GM23248 (cell line): Measurements from ENCODE around the gene PCBP3. TPM values are rescaled to one million over a fixed set of nuclear protein-coding genes. Genes with fewer than 3 reads are reported as not detected.

Experiments
- DNase-seq: peaks from one replicate; pipeline ENCODE4 v3.0.0-alpha.2; 2015
- H2AFZ ChIP-seq: fragments of 200-600 bp; sonication (generic); 2 replicates; pipeline ENCODE4 v1.6.1; 2016; ENCODE audit warnings: antibody characterized with exemption
- H3F3A ChIP-seq: fragments of 200-600 bp; sonication (generic); 2 replicates; pipeline ENCODE4 v1.6.1; 2016; ENCODE audit warnings: mild to moderate bottlenecking, antibody characterized with exemption, mixed run types; ENCODE audit not compliant: insufficient read depth
- H3K27ac ChIP-seq: fragments of 200-600 bp; sonication (generic); 2 replicates; pipeline ENCODE4 v1.5.1; 2016; ENCODE audit warnings: mild to moderate bottlenecking
- H3K27me3 ChIP-seq: fragments of 200-600 bp; sonication (generic); replicated peaks from 2 replicates; pipeline ENCODE4 v1.6.1; 2016; ENCODE audit warnings: mild to moderate bottlenecking; ENCODE audit not compliant: insufficient read depth
- H3K36me3 ChIP-seq: fragments of 200-600 bp; sonication (generic); 2 replicates; pipeline ENCODE4 v1.6.1; 2016; ENCODE audit warnings: low read depth, mild to moderate bottlenecking
- H3K4me1 ChIP-seq: fragments of 200-600 bp; sonication (generic); 2 replicates; pipeline ENCODE4 v1.6.1; 2016; ENCODE audit warnings: mild to moderate bottlenecking; ENCODE audit not compliant: insufficient read depth
- H3K4me2 ChIP-seq: fragments of 200-600 bp; sonication (generic); one replicate; pipeline ENCODE4 v1.6.1; 2016; ENCODE audit warnings: mild to moderate bottlenecking; ENCODE audit not compliant: unreplicated experiment
- H3K4me3 ChIP-seq: fragments of 200-600 bp; sonication (generic); 2 replicates; pipeline ENCODE4 v1.5.1; 2016; ENCODE audit warnings: mild to moderate bottlenecking
- H3K79me2 ChIP-seq: fragments of 200-600 bp; sonication (generic); 2 replicates; pipeline ENCODE4 v1.6.1; 2016; ENCODE audit warnings: mild to moderate bottlenecking; ENCODE audit not compliant: insufficient read depth
- H3K9ac ChIP-seq: fragments of 200-600 bp; sonication (generic); 2 replicates; pipeline ENCODE4 v1.6.1; 2016; ENCODE audit warnings: mild to moderate bottlenecking
- H3K9me2 ChIP-seq: fragments of 200-600 bp; sonication (generic); 2 replicates; pipeline ENCODE4 v1.6.1; 2016; ENCODE audit warnings: mixed run types, mild to moderate bottlenecking, moderate library complexity; ENCODE audit not compliant: insufficient read depth
- H3K9me3 ChIP-seq: fragments of 200-600 bp; sonication (generic); one replicate; pipeline ENCODE4 v1.6.1; 2017; ENCODE audit warnings: low read depth
- H4K20me1 ChIP-seq: fragments of 200-600 bp; sonication (generic); 2 replicates; pipeline ENCODE4 v1.6.0; 2016; ENCODE audit not compliant: insufficient read depth
- EZH2 ChIP-seq: fragments of 200-600 bp; sonication (generic); IDR thresholded peaks from 2 replicates; pipeline ENCODE4 v1.6.1; 2018; ENCODE audit warnings: antibody characterized with exemption, mild to moderate bottlenecking; ENCODE audit not compliant: insufficient read depth, poor library complexity, severe bottlenecking
- EZH2phosphoT487 ChIP-seq: fragments of 200-600 bp; sonication (generic); IDR thresholded peaks from 2 replicates; pipeline ENCODE4 v1.6.1; 2018; ENCODE audit warnings: antibody characterized with exemption, moderate library complexity, mild to moderate bottlenecking, low read depth; ENCODE audit not compliant: insufficient read depth
- whole genome bisulfite sequencing, 2 experiments: methylation state at CpG; one replicate each; pipeline ENCODE4 v1.1.6; 2015 to 2017; ENCODE audit warnings: low lambda C conversion rate in 2 of 2, low coverage in 1 of 2; ENCODE audit errors: missing lambda C conversion rate in 2 of 2; 5-methylcytosine and 5-hydroxymethylcytosine counted together
- in situ Hi-C: fragments of 300-500 bp; cut with MboI; formaldehyde crosslinking; loops from 2 replicates; pipeline ENCODE4 v1.15.0; 2020
- polyA plus RNA-seq: library from polyadenylated mRNA; unstranded; fragments of >200 nt; fragmentation: Nextera tagmentation; extraction: Ambion mirVana; gene quantifications from 2 replicates; pipeline ENCODE4 v1.2.1, GENCODE V29; 2016
- total RNA-seq: library from RNA; depleted of rRNA; stranded (reverse); fragments of >200 nt; shearing (Covaris generic); gene quantifications from 2 replicates; pipeline ENCODE4 v1.2.3, GENCODE V29; 2014

Gene PCBP3
- total and polyA plus RNA-seq, 2 experiments from 2014 or later = 0.32 to 1.3 TPM

GRCh38 chr21:45926281-45926680, 282.8 kb downstream of the PCBP3 start:
- Histone ChIP-seq H3K27me3 (no peaks in the 10 kb centered on the region; the same call in 1 of the 2 replicates), H3K27ac (no peak overlapping the region), H3K4me3 (no peak overlapping the region), H3F3A (no peaks in the 10 kb centered on the region), H2AFZ (no peak overlapping the region), H3K9ac (no peak overlapping the region), H3K4me1 (no peaks in the 10 kb centered on the region), H3K79me2 (no peaks in the 10 kb centered on the region), H3K36me3 (no peaks in the 10 kb centered on the region), H3K9me3 (no peaks in the 10 kb centered on the region), H4K20me1 (no peaks in the 10 kb centered on the region), H3K9me2 (no peaks in the 10 kb centered on the region), H3K4me2 (no peak overlapping the region)
- 78 to 79% methylated on average over 11 of the region's 11 CpGs for WGBS, 2 experiments
- in situ Hi-C loops = loop anchor here (10.0 kb wide), 1 partner anchor 101 kb away; no protein-coding TSS in a partner anchor
- no peak for TF ChIP-seq EZH2
- TF ChIP-seq EZH2phosphoT487 = no peak
- DNase-seq = no peak

GRCh38 chr21:45927032-45927431, 283.5 kb downstream of the PCBP3 start:
- in situ Hi-C loops = loop anchor here (10.0 kb wide), 1 partner anchor 102 kb away; no protein-coding TSS in a partner anchor
- TF ChIP-seq EZH2phosphoT487 (no peak), EZH2 (no peak)
- Histone ChIP-seq H3K27ac (no peak overlapping the region), H3F3A (no peaks in the 10 kb centered on the region), H3K27me3 (no peaks in the 10 kb centered on the region; the same call in 1 of the 2 replicates), H3K79me2 (no peaks in the 10 kb centered on the region), H3K9me3 (no peaks in the 10 kb centered on the region), H2AFZ (no peak overlapping the region), H3K9me2 (no peaks in the 10 kb centered on the region), H4K20me1 (no peaks in the 10 kb centered on the region), H3K4me1 (no peaks in the 10 kb centered on the region), H3K4me2 (no peak overlapping the region), H3K36me3 (no peaks in the 10 kb centered on the region), H3K4me3 (no peak overlapping the region), H3K9ac (no peak overlapping the region)
- no peak for DNase-seq
- 70% methylated on average over 1 of the region's 1 CpG; no CpG with 5 or more reads in 1 of the 2 experiments for WGBS, 2 experiments

- TF ChIP-seq EZH2 (no peak), EZH2phosphoT487 (no peak)
- H3K9me2 ChIP-seq = no peaks in the 10 kb centered on the region
- H3K9ac ChIP-seq = no peak overlapping the region
- DNase-seq = no peak
- no peaks in the 10 kb centered on the region for H3F3A ChIP-seq
- H3K4me2 ChIP-seq = no peak overlapping the region
- no peaks in the 10 kb centered on the region; the same call in 1 of the 2 replicates for H3K27me3 ChIP-seq
- 76 to 82% methylated on average over 32 to 34 of the region's 34 CpGs for WGBS, 2 experiments
- H3K79me2 ChIP-seq = no peaks in the 10 kb centered on the region
- in situ Hi-C loops = loop anchor here (10.0 kb wide), 1 partner anchor 103 kb away; no protein-coding TSS in a partner anchor
- no peaks in the 10 kb centered on the region for H4K20me1 ChIP-seq
- H3K27ac ChIP-seq = no peak overlapping the region
- no peak overlapping the region for H2AFZ ChIP-seq
- H3K36me3 ChIP-seq = no peaks in the 10 kb centered on the region
- H3K4me1 ChIP-seq = no peaks in the 10 kb centered on the region
- H3K9me3 ChIP-seq = no peaks in the 10 kb centered on the region
- no peak overlapping the region for H3K4me3 ChIP-seq
These were observed 284.6 kb downstream of the PCBP3 start for GRCh38 chr21:45927851-45928850.

GRCh38 chr21:45929449-45929848, 285.9 kb downstream of the PCBP3 start:
- H3K27ac ChIP-seq = no peak overlapping the region
- H3K4me3 ChIP-seq = no peak overlapping the region
- H4K20me1 ChIP-seq = no peaks in the 10 kb centered on the region
- no peak overlapping the region for H3K4me2 ChIP-seq
- H3K9me3 ChIP-seq = no peaks in the 10 kb centered on the region
- no peaks in the 10 kb centered on the region; the same call in 1 of the 2 replicates for H3K27me3 ChIP-seq
- H3K9me2 ChIP-seq = no peaks in the 10 kb centered on the region
- H3K9ac ChIP-seq = no peak overlapping the region
- WGBS, 2 experiments = 78 to 80% methylated on average over 10 to 11 of the region's 11 CpGs
- H3K36me3 ChIP-seq = no peaks in the 10 kb centered on the region
- no peak for DNase-seq
- in situ Hi-C loops = loop anchor here (10.0 kb wide), 1 partner anchor 105 kb away; no protein-coding TSS in a partner anchor
- TF ChIP-seq EZH2 = no peak
- no peak for TF ChIP-seq EZH2phosphoT487
- H3K4me1 ChIP-seq = no peaks in the 10 kb centered on the region
- H3F3A ChIP-seq = no peaks in the 10 kb centered on the region
- H2AFZ ChIP-seq = no peak overlapping the region
- H3K79me2 ChIP-seq = no peaks in the 10 kb centered on the region
